Mesendoderm (in vitro differentiated cells): ENCODE data around the gene RPL35. TPM values are rescaled to one million over a fixed set of nuclear protein-coding genes. Genes with fewer than 3 reads are reported as not detected.

Experiments used
- DNase-seq: peaks from one replicate; pipeline ENCODE4 v3.0.0; 2013
- H2AK5ac ChIP-seq: 2 replicates; pipeline ENCODE4 v1.6.1; 2013; ENCODE audit warnings: low read length, inconsistent platforms
- H2BK120ac ChIP-seq: 2 replicates; pipeline ENCODE4 v1.6.1; 2013; ENCODE audit warnings: low read depth, mild to moderate bottlenecking, low read length, moderate library complexity, mixed read lengths
- H2BK15ac ChIP-seq: replicated peaks from 2 replicates; pipeline ENCODE4 v1.6.1; 2013; ENCODE audit warnings: low read depth, mild to moderate bottlenecking, moderate library complexity
- H2BK5ac ChIP-seq: 2 replicates; pipeline ENCODE4 v1.6.1; 2013; ENCODE audit warnings: low read length, inconsistent platforms
- H3K18ac ChIP-seq: 2 replicates; pipeline ENCODE4 v1.6.1; 2013; ENCODE audit warnings: mild to moderate bottlenecking, low read length, mixed read lengths
- H3K23ac ChIP-seq: one replicate; pipeline ENCODE4 v1.6.1; 2013; ENCODE audit warnings: low read length
- H3K27ac ChIP-seq: 2 replicates; pipeline ENCODE4 v1.5.1; 2013; ENCODE audit warnings: low read depth, mild to moderate bottlenecking, inconsistent platforms, low read length, moderate library complexity
- H3K27me3 ChIP-seq: 2 replicates; pipeline ENCODE4 v1.6.1; 2013; ENCODE audit warnings: low read length, control low read depth, mild to moderate bottlenecking, inconsistent platforms; ENCODE audit not compliant: insufficient read depth, poor library complexity
- H3K36me3 ChIP-seq: 2 replicates; pipeline ENCODE4 v1.6.1; 2013; ENCODE audit warnings: low read length, inconsistent platforms; ENCODE audit not compliant: control insufficient read depth, insufficient read depth
- H3K4ac ChIP-seq: one replicate; pipeline ENCODE4 v1.6.1; 2013; ENCODE audit warnings: low read depth, mild to moderate bottlenecking, low read length, moderate library complexity
- H3K4me1 ChIP-seq: 2 replicates; pipeline ENCODE4 v1.6.1; 2013; ENCODE audit warnings: low read depth, low read length, inconsistent platforms; ENCODE audit not compliant: control insufficient read depth
- H3K4me2 ChIP-seq: 2 replicates; pipeline ENCODE4 v1.6.1; 2013; ENCODE audit warnings: low read length
- H3K4me3 ChIP-seq: 2 replicates; pipeline ENCODE4 v1.5.1; 2013; ENCODE audit warnings: mild to moderate bottlenecking, low read length
- H3K56ac ChIP-seq: one replicate; pipeline ENCODE4 v1.6.1; 2013; ENCODE audit warnings: low read length
- H3K79me1 ChIP-seq: 2 replicates; pipeline ENCODE4 v1.6.1; 2013; ENCODE audit warnings: low read length, inconsistent platforms
- H3K79me2 ChIP-seq: 2 replicates; pipeline ENCODE4 v1.6.1; 2013; ENCODE audit warnings: mild to moderate bottlenecking, low read length; ENCODE audit not compliant: control insufficient read depth, insufficient read depth
- H3K9ac ChIP-seq: 2 replicates; pipeline ENCODE4 v1.6.1; 2013; ENCODE audit warnings: low read length, inconsistent platforms
- H4K5ac ChIP-seq: one replicate; pipeline ENCODE4 v1.6.1; 2013; ENCODE audit warnings: low read length
- H4K8ac ChIP-seq: one replicate; pipeline ENCODE4 v1.6.1; 2013; ENCODE audit warnings: low read depth, mild to moderate bottlenecking, control low read depth, low read length, moderate library complexity
- WGBS: extraction: QIAGEN DNeasy Blood & Tissue Kit; methylation state at CpG from one replicate; pipeline ENCODE4 v1.1.7; 2013; ENCODE audit warnings: low lambda C conversion rate, missing lambda C conversion rate; ENCODE audit not compliant: insufficient coverage; ENCODE audit errors: extremely low coverage; 5-methylcytosine and 5-hydroxymethylcytosine counted together
- small RNA-seq: library from polyadenylated mRNA; stranded (forward); fragments of <200 nt; extraction: miRNeasy Mini kit (QIAGEN cat#:217004); gene quantifications from one replicate; pipeline ENCODE3, GENCODE V24; 2013; ENCODE audit not compliant: insufficient read depth

Gene RPL35

GRCh38 chr9:124810663-124811355 lies 50.9 kb downstream of the RPL35 start:
- Histone ChIP-seq H3K79me1 (no peaks in the 10 kb centered on the region), H3K4me3 (no peak overlapping the region), H3K9ac (peak overlapping the region; percentile 68), H3K4ac (peak overlapping the region; percentile 74), H3K36me3 (no peaks in the 10 kb centered on the region), H3K4me2 (no peak overlapping the region), H2BK120ac (no peak overlapping the region), H2BK5ac (peak overlapping the region; percentile 82), H3K27ac (peak overlapping the region; percentile 80), H3K23ac (no peak overlapping the region), H4K8ac (no peak overlapping the region), H2BK15ac (no peak overlapping the region), H2AK5ac (peak overlapping the region; percentile 72), H3K79me2 (no peaks in the 10 kb centered on the region), H4K5ac (peak overlapping the region; percentile 33), H3K18ac (peak overlapping the region; percentile 72), H3K27me3 (no peaks in the 10 kb centered on the region), H3K56ac (peak overlapping the region; percentile 88), H3K4me1 (peaks cover 7% of the 10 kb centered on the region)
- DNase-seq = peak; percentile 97
- no CpG with 5 or more reads among the region's 12 CpGs for WGBS

DNA sequence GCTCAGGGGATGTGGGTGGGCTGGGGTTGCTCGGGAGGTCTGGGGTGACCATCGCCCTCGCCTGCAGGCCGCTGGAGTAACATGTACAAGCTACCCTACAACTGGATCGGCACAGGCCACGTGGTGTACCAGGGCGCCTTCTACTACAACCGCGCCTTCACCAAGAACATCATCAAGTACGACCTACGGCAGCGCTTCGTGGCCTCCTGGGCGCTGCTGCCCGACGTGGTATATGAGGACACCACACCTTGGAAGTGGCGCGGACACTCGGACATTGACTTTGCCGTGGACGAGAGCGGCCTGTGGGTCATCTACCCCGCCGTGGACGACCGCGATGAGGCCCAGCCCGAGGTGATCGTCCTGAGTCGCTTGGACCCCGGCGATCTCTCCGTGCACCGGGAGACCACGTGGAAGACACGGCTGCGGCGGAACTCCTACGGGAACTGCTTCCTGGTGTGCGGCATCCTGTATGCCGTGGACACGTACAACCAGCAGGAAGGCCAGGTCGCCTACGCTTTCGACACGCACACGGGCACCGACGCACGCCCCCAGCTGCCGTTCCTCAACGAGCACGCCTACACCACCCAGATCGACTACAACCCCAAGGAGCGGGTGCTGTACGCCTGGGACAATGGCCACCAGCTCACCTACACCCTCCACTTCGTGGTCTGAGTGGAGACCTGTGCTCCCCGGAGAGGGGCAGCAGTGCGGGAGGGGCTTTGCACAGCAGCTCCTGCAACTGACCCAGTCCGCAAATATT lies 51.8 kb downstream of the RPL35 start:
- Histone ChIP-seq H2BK15ac (no peak overlapping the region), H3K4me3 (no peak overlapping the region), H3K56ac (peak overlapping the region; percentile 71), H3K4me1 (peaks cover 7% of the 10 kb centered on the region), H3K79me2 (no peaks in the 10 kb centered on the region), H3K4me2 (no peak overlapping the region), H2AK5ac (peak overlapping the region; percentile 83), H3K23ac (no peak overlapping the region), H3K36me3 (no peaks in the 10 kb centered on the region), H3K27me3 (no peaks in the 10 kb centered on the region), H2BK120ac (no peak overlapping the region), H3K27ac (no peak overlapping the region), H4K8ac (no peak overlapping the region), H3K79me1 (no peaks in the 10 kb centered on the region), H3K18ac (no peak overlapping the region), H2BK5ac (peak overlapping the region; percentile 69), H3K9ac (no peak overlapping the region), H4K5ac (no peak overlapping the region), H3K4ac (peak overlapping the region; percentile 8)
- DNase-seq = no peak
- WGBS = no CpG with 5 or more reads among the region's 60 CpGs

DNA sequence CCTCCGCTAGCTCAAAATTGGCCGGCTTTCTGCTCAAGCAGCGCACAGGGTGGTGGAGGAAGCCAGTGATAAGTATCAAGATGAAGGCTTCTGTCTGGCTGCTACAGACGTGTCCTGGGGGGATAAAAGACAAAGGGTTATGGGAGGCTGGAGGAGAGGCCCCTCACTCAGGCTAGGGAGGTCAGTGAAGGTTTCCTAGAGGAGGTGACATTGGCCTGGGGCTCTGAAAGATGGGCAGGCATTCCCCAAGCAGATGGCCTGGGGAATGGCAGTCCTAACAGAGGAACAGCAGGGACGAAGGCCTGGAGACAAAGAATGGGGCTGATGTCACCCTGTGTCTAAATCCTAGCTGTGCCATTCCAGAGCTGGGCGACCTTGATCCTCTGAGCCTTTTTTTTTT lies 52.5 kb downstream of the RPL35 start:
- H2BK5ac ChIP-seq = no peak overlapping the region
- no peaks in the 10 kb centered on the region for H3K79me2 ChIP-seq
- peaks cover 7% of the 10 kb centered on the region for H3K4me1 ChIP-seq
- H3K4me2 ChIP-seq = no peak overlapping the region
- no peaks in the 10 kb centered on the region for H3K36me3 ChIP-seq
- no peak overlapping the region for H3K18ac ChIP-seq
- no peaks in the 10 kb centered on the region for H3K27me3 ChIP-seq
- no peak overlapping the region for H4K8ac ChIP-seq
- H3K4me3 ChIP-seq = no peak overlapping the region
- peak; percentile 67 for DNase-seq
- no peak overlapping the region for H3K27ac ChIP-seq
- H2BK15ac ChIP-seq = no peak overlapping the region
- H4K5ac ChIP-seq = no peak overlapping the region
- H3K23ac ChIP-seq = no peak overlapping the region
- no peak overlapping the region for H3K9ac ChIP-seq
- WGBS = no CpG with 5 or more reads among the region's 6 CpGs
- H2BK120ac ChIP-seq = no peak overlapping the region
- no peaks in the 10 kb centered on the region for H3K79me1 ChIP-seq
- no peak overlapping the region for H3K56ac ChIP-seq
- no peak overlapping the region for H3K4ac ChIP-seq
- H2AK5ac ChIP-seq = no peak overlapping the region

DNA sequence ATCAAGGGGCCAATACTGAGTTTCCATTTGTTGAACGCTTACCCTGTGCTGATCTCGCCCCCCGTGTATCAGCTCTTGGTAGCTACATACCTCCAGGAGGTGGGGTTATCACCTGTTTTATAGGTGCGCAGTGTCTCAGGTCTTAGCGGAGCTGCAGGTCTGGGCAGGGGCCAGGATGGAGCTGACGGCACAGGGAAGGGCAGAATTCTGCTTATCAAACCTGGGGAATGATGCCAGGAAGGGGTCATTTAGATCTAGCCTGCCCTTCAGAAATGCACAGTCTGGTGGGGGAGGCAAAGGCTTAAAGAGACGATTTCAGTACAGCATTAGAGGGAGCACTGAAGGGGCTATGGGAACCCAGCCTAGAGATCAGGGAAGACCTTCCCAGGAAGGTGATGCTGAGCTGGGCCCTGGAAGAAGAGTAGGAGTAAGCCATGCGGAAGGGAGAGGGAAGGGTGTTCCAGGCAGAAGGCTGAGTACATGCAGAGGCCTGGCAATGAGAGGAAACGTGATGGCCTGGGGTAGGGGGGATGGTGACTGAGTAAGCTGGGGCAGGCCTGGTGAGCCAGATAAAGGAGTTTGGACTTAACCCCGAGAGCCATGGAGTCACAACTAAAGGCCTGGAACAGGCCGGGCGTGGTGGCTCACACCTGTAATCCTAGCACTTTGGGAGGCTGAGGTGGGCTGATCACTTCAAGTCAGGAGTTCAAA lies 53.4 kb downstream of the RPL35 start:
- H3K4me1 ChIP-seq = peaks cover 7% of the 10 kb centered on the region
- H4K8ac ChIP-seq = no peak overlapping the region
- WGBS = no CpG with 5 or more reads among the region's 12 CpGs
- H3K56ac ChIP-seq = no peak overlapping the region
- no peak overlapping the region for H2BK120ac ChIP-seq
- H3K79me1 ChIP-seq = no peaks in the 10 kb centered on the region
- H2BK15ac ChIP-seq = no peak overlapping the region
- no peak overlapping the region for H3K27ac ChIP-seq
- no peak overlapping the region for H4K5ac ChIP-seq
- H3K18ac ChIP-seq = no peak overlapping the region
- H3K4me2 ChIP-seq = no peak overlapping the region
- H3K9ac ChIP-seq = no peak overlapping the region
- H3K4me3 ChIP-seq = no peak overlapping the region
- no peak for DNase-seq
- H3K36me3 ChIP-seq = no peaks in the 10 kb centered on the region
- no peaks in the 10 kb centered on the region for H3K79me2 ChIP-seq
- no peak overlapping the region for H2AK5ac ChIP-seq
- H3K23ac ChIP-seq = no peak overlapping the region
- H2BK5ac ChIP-seq = no peak overlapping the region
- no peak overlapping the region for H3K4ac ChIP-seq
- H3K27me3 ChIP-seq = no peaks in the 10 kb centered on the region

Small RNA genes within 50 kb of the gene (small RNA-seq; reads per million reads assigned to genes)
- not detected for gene RNU4-82P
